GM18519 (cell line): ENCODE measurements around the gene TNFRSF8.
"Not testable (repeated sequence)": the region's sequence is repeated elsewhere in the genome, so short reads cannot be mapped to it uniquely, and the experiment has no call there.

Experiments used
- ATAC-seq: cut with Tn5 transposase; IDR thresholded peaks from one replicate; pipeline ENCODE4 v1.9.1; 2021; ENCODE audit warnings: mild to moderate bottlenecking, moderate library complexity; ENCODE audit not compliant: unreplicated experiment, low FRiP score

The TNFRSF8 gene

DNA sequence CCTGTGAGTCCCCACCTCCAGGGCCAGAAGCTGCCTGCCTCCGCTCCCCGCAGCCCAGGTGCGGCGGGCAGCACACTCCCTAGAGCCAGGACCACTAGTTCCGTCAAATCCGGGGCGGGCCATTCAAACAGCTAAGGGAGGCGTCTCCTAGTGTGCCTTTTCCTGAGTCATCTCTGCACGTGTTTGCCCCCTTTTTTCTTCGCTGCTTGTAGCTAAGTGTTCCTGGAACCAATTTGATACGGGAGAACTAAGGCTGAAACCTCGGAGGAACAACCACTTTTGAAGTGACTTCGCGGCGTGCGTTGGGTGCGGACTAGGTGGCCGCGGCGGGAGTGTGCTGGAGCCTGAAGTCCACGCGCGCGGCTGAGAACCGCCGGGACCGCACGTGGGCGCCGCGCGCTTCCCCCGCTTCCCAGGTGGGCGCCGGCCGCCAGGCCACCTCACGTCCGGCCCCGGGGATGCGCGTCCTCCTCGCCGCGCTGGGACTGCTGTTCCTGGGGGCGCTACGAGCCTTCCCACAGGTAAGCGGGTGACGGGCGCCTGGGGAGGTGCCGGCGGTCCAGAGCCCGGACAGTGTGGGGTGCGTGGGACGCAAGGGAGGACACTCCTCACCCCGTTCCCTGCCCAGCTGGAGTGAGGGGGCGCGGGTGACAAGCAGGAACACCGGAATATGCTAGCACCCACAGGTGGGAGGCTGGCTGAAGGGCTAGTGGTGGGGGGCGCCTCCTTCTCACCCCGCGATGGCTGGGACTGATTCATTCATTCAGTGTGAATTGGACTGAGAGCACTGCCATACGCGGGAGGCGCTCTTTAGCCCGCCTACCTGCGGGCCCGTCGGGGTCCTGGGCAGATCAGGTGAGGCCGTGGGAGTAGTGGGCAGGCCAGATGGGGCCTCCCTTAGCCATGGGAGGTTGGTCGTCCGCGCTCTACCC lies at the start of gene TNFRSF8:
TSS of gene TNFRSF8 (plus strand) at position 163 of the 932 bp plus-strand sequence. CDS start at position 459, 296 bp downstream.
- no peak for ATAC-seq

DNA sequence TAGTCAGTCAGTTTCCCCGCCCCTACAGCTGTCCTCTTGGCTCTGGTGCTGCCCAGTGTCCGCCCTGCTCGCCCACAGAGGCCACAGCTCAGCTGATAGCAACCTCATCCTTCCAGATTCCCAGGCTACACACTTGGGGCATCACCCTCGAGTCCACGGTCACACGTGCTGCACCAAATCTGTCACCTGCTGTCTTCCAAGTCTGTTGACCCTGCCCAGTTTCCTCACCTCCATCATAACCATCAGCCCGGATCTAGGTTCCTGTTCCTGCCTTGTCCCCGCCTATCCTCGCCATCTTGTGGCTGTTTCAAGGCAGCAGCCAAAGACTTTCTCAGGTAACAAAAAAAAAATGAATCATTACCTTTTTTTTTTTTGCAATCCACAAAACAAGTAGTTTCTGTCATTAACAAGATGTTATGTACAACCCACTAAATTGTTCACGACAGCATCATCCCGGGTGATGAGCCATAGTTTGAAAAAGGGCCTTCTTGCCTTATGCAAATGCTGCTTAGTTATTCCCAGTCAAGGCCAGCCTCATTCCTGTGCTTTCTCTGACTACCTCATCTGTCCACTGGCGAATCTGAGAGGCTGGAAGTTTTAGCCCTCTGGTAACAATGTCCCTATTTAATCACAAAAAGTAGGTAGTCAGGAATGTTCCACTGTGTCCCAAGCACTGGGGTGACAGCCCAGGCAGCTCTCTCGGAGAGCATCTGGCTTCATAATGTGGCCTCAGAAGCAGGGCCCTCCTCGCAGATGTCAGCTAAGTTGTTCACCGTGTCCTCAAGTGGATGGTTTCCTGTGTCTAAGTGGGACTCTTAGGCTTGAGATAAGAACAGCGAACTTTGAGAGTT lies 48.7 kb upstream of the TNFRSF8 start:
- no peak for ATAC-seq

DNA sequence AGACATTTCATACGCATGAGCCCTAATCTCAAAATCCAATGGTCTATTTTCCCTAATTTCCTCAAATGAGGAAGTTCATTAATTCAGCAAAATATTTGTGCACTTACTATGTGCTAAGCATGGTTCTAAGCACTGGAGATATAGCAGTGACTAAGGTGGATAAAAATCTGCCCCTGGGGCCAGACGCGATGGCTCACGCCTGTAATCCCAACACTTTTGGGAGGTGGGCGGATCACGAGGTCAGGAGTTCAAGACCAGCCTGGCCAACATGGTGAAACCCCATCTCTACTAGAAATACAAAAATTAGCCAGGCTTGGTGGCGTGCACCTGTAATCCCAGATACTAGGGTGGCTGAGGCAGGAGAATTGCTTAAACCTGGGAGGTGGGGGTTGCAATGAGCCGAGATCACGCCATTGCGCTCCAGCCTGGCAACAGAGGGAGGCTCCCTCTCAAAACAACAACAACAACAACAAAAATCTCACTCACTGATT lies 48.1 kb upstream of the TNFRSF8 start:
- ATAC-seq: no peak

DNA sequence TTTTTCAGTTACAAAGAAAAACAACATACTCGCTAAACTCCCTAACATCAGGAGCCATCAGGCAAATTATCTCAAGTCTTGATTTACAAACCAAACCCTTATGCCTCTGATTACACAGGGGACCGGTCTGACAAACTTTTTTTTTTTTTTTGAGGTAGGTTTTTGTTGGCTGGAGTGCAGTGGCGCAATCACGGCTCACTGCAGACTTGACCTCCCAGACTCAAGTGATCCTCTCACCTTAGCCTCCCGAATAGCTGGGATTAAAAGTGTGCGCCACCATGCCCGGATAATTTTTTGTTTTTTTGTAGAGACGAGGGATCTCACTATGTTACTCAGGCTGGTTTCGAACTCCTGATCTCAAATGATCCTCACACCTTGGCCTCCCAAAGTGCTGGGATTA lies 47.6 kb upstream of the TNFRSF8 start:
- no peak for ATAC-seq

DNA sequence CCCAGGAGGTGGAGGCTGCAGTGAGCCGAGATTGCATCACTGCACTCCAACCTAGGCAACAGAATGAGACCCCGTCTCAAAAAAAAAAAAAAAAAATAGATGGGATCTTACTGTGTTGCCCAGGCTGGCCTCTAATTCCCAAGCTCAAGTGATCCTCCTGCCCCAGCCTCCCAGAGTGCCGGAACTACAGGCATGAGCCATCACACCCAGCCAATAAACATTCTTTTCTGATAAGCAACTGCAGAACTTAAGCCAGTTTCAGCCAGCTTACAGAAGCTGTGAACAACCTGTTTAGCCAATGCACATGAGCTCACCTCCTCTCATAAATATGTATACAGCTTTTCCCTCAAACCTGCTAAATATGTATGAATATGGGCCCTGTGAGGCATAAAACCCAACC lies 46.9 kb upstream of the TNFRSF8 start:
- ATAC-seq: no peak

DNA sequence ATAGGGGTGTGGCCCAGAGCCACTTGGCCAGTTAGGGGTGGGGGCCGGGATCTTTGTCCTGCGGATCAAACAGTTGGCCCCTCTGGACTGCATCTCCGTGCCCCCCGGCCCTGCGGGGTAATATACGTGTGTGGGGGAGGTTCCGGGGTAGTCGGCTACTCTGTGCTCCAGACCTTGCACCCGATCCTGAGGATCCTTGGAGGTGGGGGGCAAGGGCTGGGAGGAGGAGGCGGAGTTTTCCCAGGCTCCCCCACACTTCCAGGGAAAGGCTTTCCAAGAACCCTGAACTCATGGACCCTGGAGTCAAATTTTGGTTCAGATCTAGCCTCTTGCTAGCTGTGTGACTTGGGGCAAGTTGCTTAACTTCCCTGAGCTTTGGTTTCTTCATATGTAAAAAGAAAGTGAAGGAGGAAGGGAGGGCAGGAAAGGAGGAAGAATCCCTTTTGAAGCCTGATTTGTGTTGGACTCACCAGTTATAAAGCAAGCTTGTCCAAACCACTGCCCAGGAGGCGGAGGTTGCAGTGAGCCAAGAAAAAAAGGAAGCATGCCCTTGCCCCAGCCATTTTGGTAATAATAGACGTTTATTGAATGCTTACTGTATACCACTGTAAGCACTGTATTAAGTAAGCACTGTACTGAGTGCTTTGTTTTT lies 43.1 kb upstream of the TNFRSF8 start:
- ATAC-seq: no peak

DNA sequence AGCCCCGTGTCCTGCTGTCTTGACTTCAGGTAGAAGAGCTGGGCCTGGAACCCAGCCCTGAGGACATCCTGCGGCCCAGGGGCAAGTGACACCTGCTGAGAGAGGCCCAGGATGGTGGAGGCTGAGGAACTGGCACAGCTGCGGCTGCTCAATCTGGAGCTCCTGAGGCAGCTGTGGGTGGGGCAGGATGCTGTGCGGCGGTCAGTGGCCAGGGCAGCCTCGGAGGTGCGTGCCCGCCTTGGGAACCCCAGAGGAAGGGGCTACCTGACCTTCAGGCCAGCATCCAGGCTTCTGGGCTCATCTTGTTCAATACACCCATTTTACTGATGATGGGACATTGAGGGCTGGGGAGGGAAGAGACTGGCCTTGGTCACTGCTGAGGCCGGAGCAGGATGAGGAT lies 41.5 kb upstream of the TNFRSF8 start:
- ATAC-seq: no peak

DNA sequence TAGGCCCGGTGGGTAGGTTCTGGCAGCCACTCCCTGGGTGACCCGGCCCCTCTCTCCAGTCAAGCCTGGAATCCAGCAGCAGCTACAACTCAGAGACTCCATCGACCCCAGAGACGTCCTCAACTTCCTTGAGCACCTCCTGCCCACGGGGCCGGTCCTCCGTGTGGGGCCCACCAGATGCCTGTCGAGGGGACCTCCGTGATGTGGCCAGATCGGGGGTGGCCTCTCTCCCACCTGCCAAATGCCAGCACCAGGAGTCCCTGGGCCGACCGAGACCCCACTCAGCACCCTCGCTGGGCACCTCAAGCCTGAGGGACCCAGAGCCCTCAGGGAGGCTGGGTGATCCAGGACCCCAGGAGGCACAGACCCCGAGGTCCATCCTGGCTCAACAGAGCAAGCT lies 41.1 kb upstream of the TNFRSF8 start:
- no peak for ATAC-seq

DNA sequence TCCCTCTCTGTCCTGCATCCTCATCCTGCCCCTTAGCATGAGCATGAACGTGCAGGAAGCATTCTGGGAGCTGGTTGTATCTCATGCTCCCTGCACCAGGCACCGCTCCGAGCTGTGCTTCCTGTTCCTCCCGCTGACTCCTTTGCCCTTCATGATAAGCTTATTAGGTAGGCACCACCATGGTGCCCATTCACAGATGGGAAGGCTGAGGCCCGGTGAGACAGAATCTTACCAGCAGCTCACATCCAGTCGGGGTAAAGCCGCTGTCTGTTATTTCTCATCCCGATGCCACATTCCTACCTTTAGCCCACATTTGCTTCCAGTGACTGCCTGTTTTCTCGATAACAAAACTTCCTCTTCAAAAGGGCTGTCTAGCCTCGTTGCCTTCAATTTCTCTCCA lies 36.5 kb upstream of the TNFRSF8 start:
- ATAC-seq: no peak

DNA sequence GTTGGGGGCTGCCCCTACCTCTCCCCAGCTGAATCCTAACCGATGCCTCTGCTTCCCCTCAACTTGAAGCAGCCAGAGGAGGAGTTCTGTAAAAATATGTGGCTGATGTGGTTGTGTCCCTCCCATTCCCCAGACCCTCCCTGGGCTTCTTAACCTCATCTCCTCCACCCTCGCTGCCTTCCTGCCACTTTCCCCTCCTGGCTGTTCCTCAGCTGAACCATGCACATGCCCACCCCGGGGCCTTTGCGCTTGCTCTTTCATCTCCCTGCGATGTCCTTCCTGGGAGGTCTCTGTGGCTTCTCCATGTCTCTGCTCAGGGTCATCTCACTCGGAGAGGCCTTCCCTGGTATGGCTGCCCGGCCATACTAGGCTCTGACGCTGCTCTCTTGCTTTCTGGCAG lies 34.9 kb upstream of the TNFRSF8 start:
- ATAC-seq: no peak

DNA sequence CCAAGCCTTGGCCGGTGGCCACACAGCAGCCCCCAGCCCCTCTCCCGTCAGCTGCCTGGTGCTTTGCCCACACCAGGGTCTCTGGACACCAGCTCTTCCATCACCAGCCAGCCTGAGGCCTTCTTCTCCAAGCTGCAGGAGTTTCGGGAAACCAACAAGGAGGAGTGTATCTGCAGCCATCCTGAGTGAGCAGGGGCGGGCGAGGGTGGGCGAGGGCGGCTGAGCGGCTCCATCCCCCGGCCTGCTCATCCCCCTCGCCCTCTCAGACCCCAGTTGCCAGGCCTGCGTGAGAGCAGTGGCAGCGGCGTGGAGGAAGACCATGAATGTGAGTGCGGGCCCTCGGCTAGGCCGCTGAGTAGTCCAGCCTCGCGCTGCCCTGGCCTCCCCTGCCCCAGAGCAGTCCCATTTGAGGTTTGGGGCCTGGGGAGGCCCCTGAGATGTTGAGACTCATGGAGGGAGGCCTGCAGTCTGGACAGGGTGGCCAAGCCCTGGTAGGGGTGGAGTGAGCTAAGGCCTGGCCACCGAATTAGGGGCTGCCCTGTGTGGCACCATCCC lies 34.1 kb upstream of the TNFRSF8 start:
- ATAC-seq: no peak

DNA sequence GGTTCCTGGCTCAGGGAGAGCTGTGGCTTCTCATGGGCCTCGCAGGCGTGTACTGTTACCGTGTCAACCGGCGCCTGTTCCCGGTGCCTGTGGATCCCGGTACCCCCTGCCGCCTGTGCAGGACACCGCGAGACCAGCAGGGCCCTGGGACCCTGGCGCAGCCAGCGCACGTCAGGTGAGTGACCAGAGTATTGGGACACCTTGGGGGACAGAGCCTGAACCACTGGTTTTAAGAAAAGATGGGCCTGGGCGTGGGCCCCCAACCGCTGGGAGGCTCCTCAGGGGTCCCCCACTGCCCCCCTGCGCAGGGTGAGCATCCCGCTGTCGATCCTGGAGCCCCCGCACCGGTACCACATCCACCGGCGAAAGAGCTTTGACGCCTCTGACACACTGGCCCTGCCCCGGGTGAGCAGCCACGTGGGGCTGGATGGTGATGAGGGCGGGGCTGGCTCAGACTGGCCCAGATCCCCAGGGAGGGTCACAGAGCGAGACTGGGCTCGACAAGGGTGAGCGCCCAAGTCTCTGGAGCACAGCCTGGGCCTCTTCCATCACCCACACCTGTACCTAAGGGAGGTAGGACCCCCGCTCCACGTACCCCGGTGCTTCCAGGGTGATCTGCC lies 33.3 kb upstream of the TNFRSF8 start:
- ATAC-seq: no peak

DNA sequence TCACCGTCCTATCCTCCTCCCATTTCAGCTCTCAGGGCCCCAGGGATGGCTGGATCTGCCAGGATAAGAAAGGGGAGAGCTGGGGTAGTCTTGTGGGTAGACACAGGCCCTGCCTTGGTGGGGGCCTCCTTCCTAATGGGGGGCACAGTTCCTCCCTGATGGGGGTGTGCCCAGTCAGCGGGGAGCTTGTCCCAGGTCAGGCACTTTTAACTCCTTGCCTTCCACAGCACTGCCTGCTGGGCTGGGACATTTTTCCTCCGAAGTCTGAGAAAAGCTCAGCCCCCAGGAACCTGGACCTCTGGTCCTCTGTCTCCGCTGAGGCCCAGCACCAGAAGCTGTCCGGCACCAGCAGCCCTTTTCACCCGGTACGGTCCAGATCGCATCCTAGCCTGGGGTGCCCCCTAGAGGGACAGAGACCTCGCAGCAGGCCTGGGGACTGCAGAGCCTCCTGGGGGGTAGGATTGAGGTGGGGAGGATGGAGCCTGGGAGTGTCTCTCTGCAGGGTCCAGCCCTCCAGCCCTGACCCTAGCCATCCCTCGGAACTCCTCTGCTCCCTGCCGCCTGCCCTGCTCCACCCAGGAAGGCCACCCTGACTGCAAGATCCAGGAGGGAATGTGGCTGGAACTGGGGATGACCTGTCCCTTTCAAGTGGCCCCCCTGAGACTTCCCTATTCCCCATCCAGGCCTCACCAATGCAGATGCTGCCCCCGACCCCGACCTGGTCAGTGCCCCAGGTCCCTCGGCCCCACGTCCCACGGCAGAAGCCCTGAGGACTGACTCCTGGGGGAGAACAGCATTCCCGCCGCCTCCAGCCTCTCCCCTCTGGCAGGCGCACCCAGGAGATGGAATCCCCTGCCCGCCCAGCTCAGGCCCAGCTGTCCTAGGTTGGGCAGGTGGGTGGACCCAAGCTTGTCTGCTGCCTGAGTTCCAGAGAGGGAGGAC lies 31.8 kb upstream of the TNFRSF8 start:
- ATAC-seq: no peak

DNA sequence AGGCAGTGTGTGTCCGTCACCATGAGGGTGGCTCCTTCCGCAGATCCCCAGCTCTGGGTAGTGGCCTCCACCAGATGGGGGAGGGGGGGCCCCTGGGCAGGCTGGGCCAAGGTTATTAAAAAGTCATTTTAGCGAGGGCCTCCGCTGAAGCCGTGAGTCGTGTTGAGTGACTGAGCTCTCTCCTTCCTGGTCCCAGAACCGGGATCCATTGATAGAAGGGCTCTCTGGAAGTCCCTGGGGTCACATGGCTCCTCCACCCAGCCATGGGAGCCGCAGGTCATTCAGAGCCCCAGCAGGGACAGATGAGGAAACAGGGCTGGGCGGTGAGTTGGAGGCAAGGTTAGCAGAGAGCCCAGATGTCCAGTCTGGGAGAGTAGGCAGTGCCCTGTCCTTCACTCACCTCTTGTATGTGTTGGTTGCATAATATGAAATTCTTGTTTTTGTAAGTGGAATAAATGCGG lies 30.9 kb upstream of the TNFRSF8 start:
- no peak for ATAC-seq

DNA sequence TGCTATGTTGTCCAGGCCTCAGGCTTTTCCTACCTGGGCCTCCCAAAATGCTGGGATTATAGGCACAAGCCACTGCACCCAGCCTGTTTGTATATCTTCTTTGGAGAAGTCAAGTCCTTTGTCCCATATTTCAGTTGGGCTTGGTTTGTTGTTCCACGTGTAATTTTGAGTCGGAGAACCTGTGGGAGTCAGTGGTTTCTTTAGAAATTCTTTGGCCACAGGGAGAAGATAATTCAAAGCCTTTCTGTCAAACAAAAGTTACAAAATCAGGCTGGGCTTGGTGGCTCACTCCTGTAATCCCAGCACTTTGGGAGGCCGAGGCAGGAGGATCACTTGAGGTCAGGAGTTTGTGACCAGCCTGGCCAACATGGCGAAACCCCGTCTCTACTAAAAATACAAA lies 29.7 kb upstream of the TNFRSF8 start:
- not testable (repeated sequence) for ATAC-seq

DNA sequence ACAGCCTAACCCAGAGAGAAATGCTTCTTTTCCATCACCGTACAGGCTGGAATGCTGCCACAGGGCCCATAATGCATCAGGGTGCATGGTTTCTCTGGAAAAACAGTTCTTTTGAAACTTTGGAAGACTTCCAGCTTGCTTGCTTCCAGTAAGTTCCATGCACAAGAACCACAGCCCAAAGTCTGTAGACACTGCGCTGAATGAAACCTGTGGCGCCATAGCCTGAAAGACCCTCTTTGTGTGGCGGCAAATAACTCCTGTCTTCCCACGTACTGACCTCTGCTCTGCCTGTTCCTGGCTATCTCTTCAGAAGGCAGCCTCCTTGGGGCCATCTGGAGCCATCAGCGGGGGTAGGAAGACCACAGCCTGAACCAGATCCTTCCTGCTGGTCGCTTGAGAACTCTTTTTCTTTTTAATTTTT lies 28.7 kb upstream of the TNFRSF8 start:
- no peak for ATAC-seq

DNA sequence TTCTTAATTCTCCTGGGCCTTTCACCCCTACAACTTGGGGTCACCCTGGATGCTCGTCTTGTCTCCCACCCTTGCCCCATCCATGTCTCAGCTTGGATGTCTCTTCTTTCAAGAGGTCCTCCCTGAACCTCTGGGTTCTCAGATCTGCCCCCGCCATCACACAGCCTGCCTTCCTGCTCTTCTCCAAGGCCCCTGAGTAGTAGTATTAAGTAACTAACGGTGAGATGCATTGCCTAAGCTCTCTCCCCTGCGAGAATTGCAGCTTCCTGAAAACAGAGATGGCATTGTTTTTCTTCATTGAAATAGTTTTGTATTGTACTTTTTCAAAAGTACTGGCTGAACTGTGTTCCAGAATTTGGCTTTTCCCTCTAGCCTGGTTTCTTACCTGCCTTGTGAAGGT lies 27.8 kb upstream of the TNFRSF8 start:
- no peak for ATAC-seq

DNA sequence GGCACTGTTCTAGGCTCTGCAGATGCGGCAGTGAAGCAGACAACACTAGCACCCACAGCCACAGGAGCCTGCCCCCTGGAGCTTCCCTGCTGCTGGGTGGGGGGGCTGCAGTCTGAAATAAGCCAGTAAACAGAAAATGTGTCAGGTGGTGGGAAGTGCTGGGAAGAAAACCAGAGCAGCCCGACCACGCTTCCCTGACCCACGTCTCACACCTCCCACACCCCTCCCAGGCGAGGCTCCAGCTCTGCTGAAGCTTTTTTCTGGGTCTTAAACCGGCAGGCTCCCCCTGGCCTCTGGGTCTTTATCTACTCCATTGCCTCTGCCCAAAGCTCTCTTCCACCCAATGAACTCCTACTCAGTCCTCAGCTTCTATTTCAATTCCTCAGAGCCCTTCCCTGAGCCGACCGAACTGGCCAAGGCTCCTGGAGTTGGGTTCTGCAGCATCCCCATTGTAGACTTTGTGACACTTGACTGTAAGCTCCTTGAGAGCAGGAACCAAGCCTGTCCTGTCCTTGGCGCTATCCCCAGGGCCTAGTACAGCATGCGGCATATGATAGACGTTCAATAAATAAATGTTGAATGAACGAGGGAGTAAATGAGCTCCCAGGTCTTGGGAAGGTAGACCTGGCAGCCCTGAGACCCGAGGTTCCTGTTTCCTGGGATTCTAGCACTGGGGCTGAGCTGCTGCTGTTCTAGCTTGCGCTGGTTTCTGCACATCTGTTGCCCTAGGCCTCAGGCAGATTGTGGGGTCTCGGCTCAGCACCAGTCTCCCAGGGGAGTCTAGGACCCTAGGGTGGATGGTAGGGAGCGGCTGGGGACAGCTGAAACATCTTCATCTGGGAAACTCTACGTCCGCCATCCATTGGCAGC lies 25.4 kb upstream of the TNFRSF8 start:
- ATAC-seq: no peak
